ENCODE data around the gene TTLL6.

- TF ChIP-seq CTCF (IDR thresholded peaks at IDR 0.05) (no peak), POLR2A (IDR thresholded peaks at IDR 0.05) (no peak)
Observed at GRCh38 chr17:48718761-48719641, 98.0 kb downstream of the TTLL6 start.
